OCI-LY3 (cell line): ENCODE measurements around the gene F12.

Experiments used
- H2AFZ ChIP-seq: fragments of 200-600, 300-600 bp; shearing (Covaris generic); 2 replicates; pipeline ENCODE4 v1.6.0; 2014; ENCODE audit warnings: antibody characterized with exemption, low read depth, low read length
- H3K27ac ChIP-seq: fragments of 200-600, 300-600 bp; sonication (generic); 2 replicates; pipeline ENCODE4 v1.5.1; 2014; ENCODE audit warnings: mild to moderate bottlenecking, low read length, moderate library complexity, mixed read lengths
- H3K27me3 ChIP-seq: fragments of 200-600, 300-600 bp; sonication (generic); 2 replicates; pipeline ENCODE4 v1.6.1; 2014; ENCODE audit warnings: low read depth, low read length, mixed read lengths
- H3K36me3 ChIP-seq: fragments of 200-600, 300-600 bp; sonication (generic); replicated peaks from 2 replicates; pipeline ENCODE3; 2014; ENCODE audit warnings: low read depth, low read length, mixed read lengths
- H3K4me1 ChIP-seq: fragments of 300-600, 200-600 bp; sonication (generic); 2 replicates; pipeline ENCODE4 v1.6.1; 2014; ENCODE audit warnings: low read length, mixed read lengths
- H3K4me2 ChIP-seq: fragments of 200-600, 300-600 bp; sonication (generic); 2 replicates; pipeline ENCODE4 v1.6.1; 2014; ENCODE audit warnings: low read length, mixed read lengths
- H3K4me3 ChIP-seq: fragments of 300-600, 200-600 bp; sonication (generic); 2 replicates; pipeline ENCODE4 v1.5.1; 2014; ENCODE audit warnings: antibody characterized with exemption, mild to moderate bottlenecking, low read length, moderate library complexity
- H3K79me2 ChIP-seq: fragments of 300-600, 200-600 bp; shearing (Covaris generic); 2 replicates; pipeline ENCODE4 v1.6.1; 2014; ENCODE audit warnings: mild to moderate bottlenecking, low read length, mixed read lengths
- H3K9ac ChIP-seq: fragments of 300-600, 200-600 bp; shearing (Covaris generic); 2 replicates; pipeline ENCODE4 v1.6.0; 2014; ENCODE audit warnings: mild to moderate bottlenecking, low read length, moderate library complexity
- H3K9me3 ChIP-seq: fragments of 200-600, 300-600 bp; shearing (Covaris generic); 2 replicates; pipeline ENCODE4 v1.6.1; 2014; ENCODE audit warnings: low read length, mixed read lengths; ENCODE audit not compliant: insufficient read depth
- H4K20me1 ChIP-seq: fragments of 200-600, 300-600 bp; sonication (generic); 2 replicates; pipeline ENCODE4 v1.6.1; 2016; ENCODE audit warnings: low read length, mixed read lengths; ENCODE audit not compliant: insufficient read depth
- EZH2phosphoT487 ChIP-seq: fragments of 200-600 bp; shearing (Covaris generic); IDR thresholded peaks from 2 replicates; pipeline ENCODE4 v1.6.1; 2018; ENCODE audit warnings: antibody characterized with exemption, mixed run types, low read depth
- TF ChIP-seq, protein P1 (sequence below): fragments of 200-600, 300-600 bp; sonication (generic); IDR thresholded peaks from 2 replicates; pipeline ENCODE4 v1.5.1; 2014; ENCODE audit warnings: antibody characterized with exemption, low read length, low read depth

F12 gene

DNA sequence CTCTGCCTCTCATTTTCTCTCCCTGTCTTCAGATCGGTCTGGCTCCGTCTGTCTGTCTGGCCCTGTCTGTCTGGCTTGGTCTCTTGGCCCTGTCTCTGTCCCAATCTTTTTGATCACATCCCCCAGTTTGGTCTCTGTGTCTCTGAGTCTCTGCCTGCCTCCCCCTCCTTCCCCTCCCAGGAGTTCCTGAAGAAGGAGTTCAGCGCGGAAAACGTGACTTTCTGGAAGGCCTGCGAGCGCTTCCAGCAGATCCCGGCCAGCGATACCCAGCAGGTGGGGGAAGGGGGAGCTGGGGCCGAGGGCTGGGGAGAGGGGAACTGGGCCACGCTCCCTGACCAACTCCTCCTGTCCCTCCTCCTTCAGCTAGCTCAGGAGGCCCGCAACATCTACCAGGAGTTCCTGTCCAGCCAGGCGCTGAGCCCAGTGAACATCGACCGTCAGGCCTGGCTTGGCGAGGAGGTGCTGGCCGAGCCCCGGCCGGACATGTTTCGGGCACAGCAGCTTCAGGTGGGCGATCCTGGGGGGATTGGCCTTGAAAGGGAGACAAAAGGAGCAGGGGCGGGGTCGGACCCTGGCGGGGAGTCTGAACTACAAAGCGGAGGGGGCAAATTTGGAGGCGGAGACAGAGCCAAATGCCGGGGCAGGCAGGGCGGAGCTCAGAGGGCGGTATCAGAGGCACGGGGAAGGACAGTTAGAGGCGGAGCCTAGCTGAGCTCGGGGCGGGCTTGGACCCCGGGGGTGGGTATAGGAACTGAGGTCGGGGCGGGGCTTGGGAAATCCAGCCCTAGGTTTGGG, 42.6 kb downstream of the F12 start:
- peaks cover 14% of the 10 kb centered on the region for H4K20me1 ChIP-seq
- no peaks in the 10 kb centered on the region for H3K9me3 ChIP-seq
- H3K4me1 ChIP-seq = peaks cover 59% of the 10 kb centered on the region
- H2AFZ ChIP-seq = no peak overlapping the region
- H3K36me3 ChIP-seq = peaks cover 6% of the 10 kb centered on the region
- H3K9ac ChIP-seq = no peak overlapping the region
- TF ChIP-seq, protein P1, sequence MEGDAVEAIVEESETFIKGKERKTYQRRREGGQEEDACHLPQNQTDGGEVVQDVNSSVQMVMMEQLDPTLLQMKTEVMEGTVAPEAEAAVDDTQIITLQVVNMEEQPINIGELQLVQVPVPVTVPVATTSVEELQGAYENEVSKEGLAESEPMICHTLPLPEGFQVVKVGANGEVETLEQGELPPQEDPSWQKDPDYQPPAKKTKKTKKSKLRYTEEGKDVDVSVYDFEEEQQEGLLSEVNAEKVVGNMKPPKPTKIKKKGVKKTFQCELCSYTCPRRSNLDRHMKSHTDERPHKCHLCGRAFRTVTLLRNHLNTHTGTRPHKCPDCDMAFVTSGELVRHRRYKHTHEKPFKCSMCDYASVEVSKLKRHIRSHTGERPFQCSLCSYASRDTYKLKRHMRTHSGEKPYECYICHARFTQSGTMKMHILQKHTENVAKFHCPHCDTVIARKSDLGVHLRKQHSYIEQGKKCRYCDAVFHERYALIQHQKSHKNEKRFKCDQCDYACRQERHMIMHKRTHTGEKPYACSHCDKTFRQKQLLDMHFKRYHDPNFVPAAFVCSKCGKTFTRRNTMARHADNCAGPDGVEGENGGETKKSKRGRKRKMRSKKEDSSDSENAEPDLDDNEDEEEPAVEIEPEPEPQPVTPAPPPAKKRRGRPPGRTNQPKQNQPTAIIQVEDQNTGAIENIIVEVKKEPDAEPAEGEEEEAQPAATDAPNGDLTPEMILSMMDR = no peak
- no peak for TF ChIP-seq EZH2phosphoT487
- no peak overlapping the region for H3K27ac ChIP-seq
- H3K79me2 ChIP-seq = no peaks in the 10 kb centered on the region
- no peaks in the 10 kb centered on the region for H3K27me3 ChIP-seq
- no peak overlapping the region for H3K4me3 ChIP-seq
- H3K4me2 ChIP-seq = no peak overlapping the region

DNA sequence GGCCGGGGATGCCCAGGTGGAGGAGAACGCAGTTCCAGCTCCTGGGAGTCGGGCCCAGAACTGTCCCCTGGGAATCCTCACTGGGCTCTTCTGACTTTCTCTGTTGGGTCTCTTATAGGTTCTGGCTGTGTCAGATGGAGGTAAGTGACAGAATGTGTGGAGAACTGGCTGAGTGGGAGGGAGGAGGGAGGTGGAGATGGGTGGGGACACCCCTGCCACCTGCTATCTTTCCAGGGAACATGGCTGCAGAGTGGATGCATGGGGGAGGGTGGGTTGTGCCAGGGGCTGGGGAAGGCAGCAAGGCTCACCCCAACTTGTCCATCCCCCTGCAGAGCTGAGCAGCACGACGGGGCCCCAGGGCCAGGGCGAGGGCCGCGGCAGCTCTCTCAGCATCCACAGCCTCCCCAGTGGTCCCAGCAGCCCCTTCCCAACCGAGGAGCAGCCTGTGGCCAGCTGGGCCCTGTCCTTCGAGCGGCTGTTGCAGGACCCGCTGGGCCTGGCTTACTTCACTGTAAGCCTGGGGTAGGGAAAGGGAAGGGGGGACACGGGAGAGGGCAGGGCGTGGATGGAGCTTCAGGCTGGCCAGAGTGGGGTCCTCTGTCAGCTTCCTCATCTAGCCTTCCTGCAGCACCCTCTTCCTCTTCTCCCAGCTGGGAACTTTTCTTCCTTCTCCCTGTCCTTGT, 43.4 kb downstream of the F12 start:
- H3K9me3 ChIP-seq = no peaks in the 10 kb centered on the region
- peaks cover 53% of the 10 kb centered on the region for H3K4me1 ChIP-seq
- H3K79me2 ChIP-seq = no peaks in the 10 kb centered on the region
- no peak overlapping the region for H3K4me2 ChIP-seq
- H3K4me3 ChIP-seq = no peak overlapping the region
- H3K36me3 ChIP-seq = peaks cover 6% of the 10 kb centered on the region
- no peaks in the 10 kb centered on the region for H3K27me3 ChIP-seq
- H2AFZ ChIP-seq = no peak overlapping the region
- H4K20me1 ChIP-seq = peaks cover 14% of the 10 kb centered on the region
- TF ChIP-seq, protein P1 = no peak
- TF ChIP-seq EZH2phosphoT487 = no peak
- no peak overlapping the region for H3K27ac ChIP-seq
- no peak overlapping the region for H3K9ac ChIP-seq

DNA sequence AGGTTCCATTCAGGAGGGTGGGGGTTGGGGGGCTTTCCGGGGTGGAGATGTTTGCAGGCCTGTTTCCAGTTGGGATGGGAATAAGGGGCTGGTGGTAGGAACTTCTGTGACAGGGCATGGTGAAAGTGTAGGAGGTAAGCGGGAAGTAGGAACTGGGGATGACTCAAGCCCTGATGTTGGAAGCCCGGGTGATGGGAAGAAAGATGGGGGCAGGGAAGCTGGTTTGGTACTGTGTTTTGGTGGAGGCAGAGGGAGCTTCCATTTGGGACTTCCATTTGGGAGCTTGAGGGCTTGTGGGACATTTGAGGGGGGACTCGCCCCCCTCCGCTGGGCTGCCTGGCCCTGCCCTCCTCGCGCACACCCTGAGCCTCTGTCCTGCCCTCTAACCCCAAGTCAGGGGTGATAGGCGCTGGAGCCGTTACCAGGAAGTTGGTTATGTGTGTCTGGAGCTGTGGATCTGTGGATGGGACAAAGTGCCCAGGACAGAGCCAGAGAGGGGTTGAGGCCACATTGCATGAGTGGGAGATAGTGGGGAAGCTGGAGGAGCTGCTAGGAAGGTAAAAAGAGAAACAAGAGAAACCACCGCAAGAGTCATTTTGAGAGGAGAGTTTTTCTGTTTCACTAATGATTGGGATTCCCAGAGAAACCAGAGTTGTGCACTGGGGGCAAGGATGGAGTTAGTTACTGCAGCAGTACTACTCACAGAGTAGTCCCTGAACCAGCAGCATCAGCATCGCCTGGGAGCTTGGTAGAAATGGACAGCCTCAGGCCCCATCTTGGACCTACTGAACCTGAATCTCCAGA, 45.0 kb downstream of the F12 start:
- H3K4me2 ChIP-seq = peak overlapping the region; percentile 93
- H3K27me3 ChIP-seq = no peaks in the 10 kb centered on the region
- no peaks in the 10 kb centered on the region for H3K9me3 ChIP-seq
- peak overlapping the region; percentile 70 for H3K4me3 ChIP-seq
- H4K20me1 ChIP-seq = peaks cover 7% of the 10 kb centered on the region
- peaks cover 42% of the 10 kb centered on the region for H3K4me1 ChIP-seq
- peaks cover 6% of the 10 kb centered on the region for H3K36me3 ChIP-seq
- TF ChIP-seq EZH2phosphoT487 = no peak
- TF ChIP-seq, protein P1 = no peak
- H3K27ac ChIP-seq = peak overlapping the region; percentile 40
- H3K79me2 ChIP-seq = no peaks in the 10 kb centered on the region
- H2AFZ ChIP-seq = no peak overlapping the region
- peak overlapping the region; percentile 31; the same call in 1 of the 2 replicates for H3K9ac ChIP-seq

DNA sequence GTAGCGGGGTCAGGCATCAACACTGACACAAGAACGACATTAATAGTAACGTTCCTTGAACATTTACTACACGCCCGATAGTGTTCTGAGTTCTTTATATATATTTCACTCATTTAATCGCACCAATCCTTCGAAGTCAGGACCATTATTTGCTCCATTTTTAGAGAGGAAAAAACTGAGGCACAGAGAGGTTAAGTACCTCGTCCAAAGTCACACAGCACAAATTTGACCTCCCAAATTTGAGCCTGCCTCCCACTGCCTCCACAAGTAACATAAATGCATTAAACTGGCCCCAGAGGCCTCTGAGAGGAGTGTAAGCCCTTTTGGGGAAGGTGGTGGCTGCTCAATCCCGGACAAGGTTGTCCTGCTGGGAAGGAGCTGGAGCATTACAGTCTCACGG, 45.8 kb downstream of the F12 start:
- Histone ChIP-seq H4K20me1 (peaks cover 7% of the 10 kb centered on the region; the same call in 1 of the 2 replicates), H3K79me2 (peaks cover 3% of the 10 kb centered on the region; the same call in 1 of the 2 replicates), H3K27ac (no peak overlapping the region), H3K9me3 (no peaks in the 10 kb centered on the region), H3K4me3 (peak overlapping the region; percentile 70), H3K36me3 (peaks cover 6% of the 10 kb centered on the region), H3K27me3 (no peaks in the 10 kb centered on the region), H2AFZ (no peak overlapping the region), H3K4me1 (peaks cover 46% of the 10 kb centered on the region), H3K9ac (no peak overlapping the region), H3K4me2 (peak overlapping the region; percentile 93)
- TF ChIP-seq, protein P1 = no peak
- no peak for TF ChIP-seq EZH2phosphoT487
